Motor neuron (in vitro differentiated cells): ENCODE measurements around the gene TBC1D9. TPM values are rescaled to one million over a fixed set of nuclear protein-coding genes. Genes with fewer than 3 reads are reported as not detected.

Source experiments
- ATAC-seq, 8 experiments: fragments of 200-7000 bp; cut with Tn5 transposase; replicated peaks in 6 of 8; 2 replicates each; pipeline ENCODE4 v1.8.0; 2021; ENCODE audit warnings: mild to moderate bottlenecking in 8 of 8, moderate library complexity in 8 of 8
- H3K27ac ChIP-seq, 2 donors: fragments of 250-450 bp; sonication (Bioruptor Pico); 2 replicates each; pipeline ENCODE4 v1.9.0; 2021; ENCODE audit warnings: antibody characterized with exemption in 2 of 2, mild to moderate bottlenecking in 2 of 2, moderate library complexity in 1 of 2
- H3K4me1 ChIP-seq, 2 donors: fragments of 250-450 bp; sonication (Bioruptor Pico); replicated peaks in 1 of 2; 2 replicates each; pipeline ENCODE4 v1.6.1; 2021; ENCODE audit warnings: antibody characterized with exemption in 2 of 2, mild to moderate bottlenecking in 2 of 2, moderate library complexity in 1 of 2
- H3K4me3 ChIP-seq, 5 donors: fragments of 250-450 bp; sonication (Bioruptor Pico); 2 replicates each; pipeline ENCODE4 v1.9.0; 2021; ENCODE audit warnings: antibody characterized with exemption in 5 of 5, mild to moderate bottlenecking in 5 of 5, moderate library complexity in 4 of 5
- WGBS, 10 experiments: fragments of 450-650 bp; shearing (Covaris generic); methylation state at CpG; one replicate each; pipeline ENCODE4 v1.0.0; 2022; 5-methylcytosine and 5-hydroxymethylcytosine counted together
- in situ Hi-C, 9 experiments: fragments of 400-800 bp; cut with MboI; loops; one replicate each; pipeline ENCODE4 v1.15.0; 2021; ENCODE audit warnings: low sequenced_read_pairs in 9 of 9, low pct_unique_long_range_greater_than_20kb in 2 of 9; ENCODE audit not compliant: unreplicated experiment in 9 of 9
- total RNA-seq, 8 experiments: library from RNA; unstranded; fragments of 300-600 nt; gene quantifications; 2 replicates each; pipeline versions ENCODE4 v1.2.3 to v1.2.4, GENCODE V29; 2022

TBC1D9 gene
- total RNA-seq, 8 experiments from 2014 or later, result 2.8 to 63.0 (median 29.2) TPM

- ATAC-seq, result peak in 5 of 8 experiments; percentile 14 to 46 (median 37)
- Histone ChIP-seq H3K27ac (no peak overlapping the region), H3K4me1 (no peaks in the 10 kb centered on the region), H3K4me3 (no peak overlapping the region)
- 80 to 93% methylated on average over 1 to 3 of the region's 25 CpGs; no CpG with 5 or more reads in 8 of the 10 experiments for WGBS, 10 experiments
- in situ Hi-C loops, result loop anchor here in 2 of 9 experiments (25.0 kb wide), 1 partner anchor 193 kb away; no protein-coding TSS in a partner anchor
These were observed 111.6 kb downstream of the TBC1D9 start for GRCh38 chr4:140644470-140645185.

- H3K4me1 ChIP-seq, result no peaks in the 10 kb centered on the region
- in situ Hi-C loops, result loop anchor here in 2 of 9 experiments (25.0 kb wide), 1 partner anchor 194 kb away; no protein-coding TSS in a partner anchor
- ATAC-seq, result peak in 4 of 8 experiments; percentile 17 to 39 (median 32)
- H3K27ac ChIP-seq, result no peak overlapping the region
- no peak overlapping the region for H3K4me3 ChIP-seq
- WGBS, 10 experiments, result 92 to 100% (median 100%) methylated on average over 1 to 5 of the region's 33 CpGs; no CpG with 5 or more reads in 7 of the 10 experiments
These were observed 112.6 kb downstream of the TBC1D9 start for GRCh38 chr4:140643571-140644055.

- no peaks in the 10 kb centered on the region for H3K4me1 ChIP-seq
- H3K27ac ChIP-seq, result no peak overlapping the region
- H3K4me3 ChIP-seq, result no peak overlapping the region
- peak in 4 of 8 experiments; percentile 3 to 16 (median 8) for ATAC-seq
- in situ Hi-C loops, result loop anchor here in 2 of 9 experiments (25.0 kb wide), 1 partner anchor 194 kb away; no protein-coding TSS in a partner anchor
- WGBS, 10 experiments, result 91 to 100% (median 97%) methylated on average over 1 to 13 of the region's 33 CpGs; no CpG with 5 or more reads in 5 of the 10 experiments
These were observed 113.3 kb downstream of the TBC1D9 start for GRCh38 chr4:140642674-140643437.

- 67 to 100% (median 89%) methylated on average over 1 to 8 of the region's 25 CpGs; no CpG with 5 or more reads in 2 of the 10 experiments for WGBS, 10 experiments
- Histone ChIP-seq H3K4me1 (no peaks in the 10 kb centered on the region), H3K4me3 (no peak overlapping the region), H3K27ac (no peak overlapping the region)
- ATAC-seq, result no peak
- in situ Hi-C loops, result loop anchor here in 2 of 9 experiments (25.0 kb wide), 1 partner anchor 195 kb away; no protein-coding TSS in a partner anchor
These were observed 114.3 kb downstream of the TBC1D9 start for GRCh38 chr4:140641789-140642439.

GRCh38 chr4:140641105-140641555 lies 115.1 kb downstream of the TBC1D9 start:
- ATAC-seq, result no peak
- H3K4me3 ChIP-seq, result no peak overlapping the region
- H3K4me1 ChIP-seq, result no peaks in the 10 kb centered on the region
- no peak overlapping the region for H3K27ac ChIP-seq
- in situ Hi-C loops, result loop anchor here in 2 of 9 experiments (25.0 kb wide), 1 partner anchor 196 kb away; no protein-coding TSS in a partner anchor
- 84 to 100% (median 95%) methylated on average over 1 to 6 of the region's 6 CpGs for WGBS, 10 experiments

- ATAC-seq, result no peak
- 54 to 96% (median 69%) methylated on average over 2 to 4 of the region's 6 CpGs; no CpG with 5 or more reads in 6 of the 10 experiments for WGBS, 10 experiments
- no peak overlapping the region for H3K27ac ChIP-seq
- no peak overlapping the region for H3K4me3 ChIP-seq
- in situ Hi-C loops, result loop anchor here in 2 of 9 experiments (25.0 kb wide), 1 partner anchor 197 kb away; no protein-coding TSS in a partner anchor
- H3K4me1 ChIP-seq, result no peaks in the 10 kb centered on the region
These were observed 115.9 kb downstream of the TBC1D9 start for GRCh38 chr4:140640150-140640748.

- in situ Hi-C loops, result loop anchor here in 2 of 9 experiments (25.0 kb wide), 1 partner anchor 198 kb away; no protein-coding TSS in a partner anchor
- no peaks in the 10 kb centered on the region for H3K4me1 ChIP-seq
- 88 to 96% (median 93%) methylated on average over 2 to 7 of the region's 7 CpGs; no CpG with 5 or more reads in 2 of the 10 experiments for WGBS, 10 experiments
- no peak for ATAC-seq
- H3K27ac ChIP-seq, result no peak overlapping the region
- H3K4me3 ChIP-seq, result no peak overlapping the region
These were observed 117.1 kb downstream of the TBC1D9 start for GRCh38 chr4:140639066-140639465.

GRCh38 chr4:140637836-140638235 lies 118.3 kb downstream of the TBC1D9 start:
- ATAC-seq, result peak in 4 of 8 experiments; percentile 49 to 77 (median 66)
- Histone ChIP-seq H3K4me1 (no peaks in the 10 kb centered on the region), H3K27ac (no peak overlapping the region), H3K4me3 (no peak overlapping the region)
- in situ Hi-C loops, result loop anchor here in 2 of 9 experiments (25.0 kb wide), 1 partner anchor 199 kb away; no protein-coding TSS in a partner anchor
- WGBS, 10 experiments, result 22 to 90% (median 77%) methylated on average over 1 to 5 of the region's 6 CpGs; no CpG with 5 or more reads in 1 of the 10 experiments

- no peak overlapping the region for H3K27ac ChIP-seq
- ATAC-seq, result peak in 3 of 8 experiments; percentile 36 to 99 (median 96)
- H3K4me1 ChIP-seq, result no peaks in the 10 kb centered on the region
- in situ Hi-C loops, result loop anchor here in 2 of 9 experiments (25.0 kb wide), 1 partner anchor 202 kb away; no protein-coding TSS in a partner anchor
- no peak overlapping the region for H3K4me3 ChIP-seq
- 8 to 100% (median 72%) methylated on average over 1 to 4 of the region's 6 CpGs; no CpG with 5 or more reads in 3 of the 10 experiments for WGBS, 10 experiments
These were observed 120.6 kb downstream of the TBC1D9 start for GRCh38 chr4:140635606-140636005.

GRCh38 chr4:140633951-140634350 lies 122.2 kb downstream of the TBC1D9 start:
- in situ Hi-C loops, result loop anchor here in 2 of 9 experiments (25.0 kb wide), 1 partner anchor 203 kb away; no protein-coding TSS in a partner anchor
- WGBS, 10 experiments, result 91 to 99% (median 95%) methylated on average over 4 to 9 of the region's 10 CpGs; no CpG with 5 or more reads in 6 of the 10 experiments
- no peak for ATAC-seq
- H3K27ac ChIP-seq, result no peak overlapping the region
- H3K4me1 ChIP-seq, result no peaks in the 10 kb centered on the region
- H3K4me3 ChIP-seq, result no peak overlapping the region

- in situ Hi-C loops, result loop anchor here in 2 of 9 experiments (25.0 kb wide), 1 partner anchor 204 kb away; no protein-coding TSS in a partner anchor
- Histone ChIP-seq H3K27ac (no peak overlapping the region), H3K4me3 (no peak overlapping the region), H3K4me1 (no peaks in the 10 kb centered on the region)
- WGBS, 10 experiments, result 78 to 100% (median 94%) methylated on average over 1 to 2 of the region's 2 CpGs; no CpG with 5 or more reads in 3 of the 10 experiments
- no peak for ATAC-seq
These were observed 123.1 kb downstream of the TBC1D9 start for GRCh38 chr4:140633124-140633523.
